ENCODE results near the gene MADCAM1.

The MADCAM1 gene

DNA sequence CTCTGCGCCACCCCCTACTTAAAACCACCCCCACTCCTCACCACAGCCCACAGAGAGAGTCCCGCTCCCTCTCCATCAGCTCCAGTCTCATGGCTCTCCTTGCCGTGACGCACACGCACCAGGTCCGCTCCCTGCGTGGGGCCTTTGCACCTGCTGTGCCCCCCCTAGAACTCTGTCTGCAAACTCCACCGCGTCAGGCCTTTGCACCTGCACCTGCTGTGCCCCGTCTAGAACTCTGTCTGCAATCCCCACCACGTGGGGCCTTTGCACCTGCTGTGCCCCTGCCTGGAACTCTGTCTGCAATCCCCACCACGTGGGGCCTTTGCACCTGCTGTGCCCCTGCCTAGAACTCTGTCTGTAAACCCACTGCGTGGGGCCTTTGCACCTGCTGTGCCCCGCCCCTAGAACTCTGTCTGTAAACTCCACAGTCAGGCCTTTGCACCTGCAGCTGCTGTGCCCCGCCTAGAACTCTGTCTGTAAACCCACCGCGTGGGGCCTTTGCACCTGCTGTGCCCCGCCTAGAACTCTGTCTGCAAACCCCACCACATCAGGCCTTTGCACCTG is 39.7 kb upstream of the MADCAM1 start:
- no peak overlapping the region for H3K27ac ChIP-seq (ENCODE audit: insufficient read depth, low read depth, low read length, poor library complexity, severe bottlenecking)
- H3K4me3 ChIP-seq (ENCODE audit: insufficient read depth, low read depth, low read length): no peak overlapping the region
- no peaks in the 10 kb centered on the region for H3K36me3 ChIP-seq (ENCODE audit: control insufficient read depth, insufficient read depth, low read length)
- H3K9me3 ChIP-seq (ENCODE audit: control insufficient read depth, low read length): no peaks in the 10 kb centered on the region
- no peaks in the 10 kb centered on the region for H3K4me1 ChIP-seq (ENCODE audit: control insufficient read depth, insufficient read depth, low read length)
- WGBS, 2 experiments: 85% methylated on average over 18 of the region's 18 CpGs
- peaks cover 16% of the 10 kb centered on the region for H3K27me3 ChIP-seq (ENCODE audit: control insufficient read depth, insufficient read depth, low read length, poor library complexity, severe bottlenecking)

DNA sequence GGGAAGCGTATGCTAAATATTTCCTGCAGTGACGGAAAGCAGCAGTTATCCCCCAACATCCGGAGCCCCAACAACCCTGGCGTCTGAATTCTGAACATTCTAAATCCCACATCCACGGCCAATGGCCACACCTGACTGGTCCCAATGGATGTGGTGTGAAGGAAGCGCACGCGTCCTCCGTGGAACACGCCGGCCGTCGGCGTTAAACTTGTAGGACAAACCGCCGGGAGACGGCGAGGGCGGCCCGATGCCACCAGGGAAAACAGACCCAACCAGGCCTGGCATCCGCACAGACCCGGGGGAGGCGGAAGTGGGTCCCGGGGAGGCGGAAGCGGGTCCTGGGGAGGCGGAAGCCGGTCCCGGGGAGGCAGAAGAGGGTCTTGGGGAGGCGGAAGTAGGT is 38.6 kb upstream of the MADCAM1 start:
- WGBS, 2 experiments: 94 to 95% methylated on average over 30 of the region's 30 CpGs
- Histone ChIP-seq H3K27ac (ENCODE audit: insufficient read depth, low read depth, low read length, poor library complexity, severe bottlenecking) (no peak overlapping the region), H3K4me1 (ENCODE audit: control insufficient read depth, insufficient read depth, low read length) (no peaks in the 10 kb centered on the region), H3K36me3 (ENCODE audit: control insufficient read depth, insufficient read depth, low read length) (no peaks in the 10 kb centered on the region), H3K4me3 (ENCODE audit: insufficient read depth, low read depth, low read length) (no peak overlapping the region), H3K27me3 (ENCODE audit: control insufficient read depth, insufficient read depth, low read length, poor library complexity, severe bottlenecking) (peaks cover 26% of the 10 kb centered on the region), H3K9me3 (ENCODE audit: control insufficient read depth, low read length) (no peaks in the 10 kb centered on the region)

GRCh38 chr19:458091-459042 is 37.9 kb upstream of the MADCAM1 start:
- no peaks in the 10 kb centered on the region for H3K4me1 ChIP-seq (ENCODE audit: control insufficient read depth, insufficient read depth, low read length)
- H3K9me3 ChIP-seq (ENCODE audit: control insufficient read depth, low read length): no peaks in the 10 kb centered on the region
- no peak overlapping the region for H3K4me3 ChIP-seq (ENCODE audit: insufficient read depth, low read depth, low read length)
- H3K27me3 ChIP-seq (ENCODE audit: control insufficient read depth, insufficient read depth, low read length, poor library complexity, severe bottlenecking): peaks cover 28% of the 10 kb centered on the region
- H3K36me3 ChIP-seq (ENCODE audit: control insufficient read depth, insufficient read depth, low read length): no peaks in the 10 kb centered on the region
- H3K27ac ChIP-seq (ENCODE audit: insufficient read depth, low read depth, low read length, poor library complexity, severe bottlenecking): no peak overlapping the region
- 96 to 97% methylated on average over 89 of the region's 89 CpGs for WGBS, 2 experiments

- H3K4me3 ChIP-seq (ENCODE audit: insufficient read depth, low read depth, low read length): peak overlapping the region; percentile 54
- no peak overlapping the region for H3K27ac ChIP-seq (ENCODE audit: insufficient read depth, low read depth, low read length, poor library complexity, severe bottlenecking)
- 2 to 3% methylated on average over 66 of the region's 66 CpGs for WGBS, 2 experiments
Measured at GRCh38 chr19:459724-460511, 36.4 kb upstream of the MADCAM1 start.

GRCh38 chr19:460877-461720 is 35.2 kb upstream of the MADCAM1 start, which contains the start of gene SHC2:
TSS of gene SHC2 (minus strand) at chr19:461033. CDS start at chr19:460996, 37 bp downstream.
- peak within 1 kb of the TSS; percentile 54 for H3K4me3 ChIP-seq (ENCODE audit: insufficient read depth, low read depth, low read length)
- H3K9me3 ChIP-seq (ENCODE audit: control insufficient read depth, low read length): no peaks in the 10 kb centered on the region
- no peaks in the 10 kb centered on the region for H3K4me1 ChIP-seq (ENCODE audit: control insufficient read depth, insufficient read depth, low read length)
- H3K36me3 ChIP-seq (ENCODE audit: control insufficient read depth, insufficient read depth, low read length): no peaks in the 10 kb centered on the region
- H3K27me3 ChIP-seq (ENCODE audit: control insufficient read depth, insufficient read depth, low read length, poor library complexity, severe bottlenecking): peaks cover 28% of the 10 kb centered on the region
- WGBS, 2 experiments: 1 to 2% methylated on average over 83 to 85 of the region's 85 CpGs
- no peak within 1 kb of the TSS for H3K27ac ChIP-seq (ENCODE audit: insufficient read depth, low read depth, low read length, poor library complexity, severe bottlenecking)

More at GRCh38 chr19:459724-460511, 36.4 kb upstream of the MADCAM1 start:
- no peaks in the 10 kb centered on the region for H3K36me3 ChIP-seq (ENCODE audit: control insufficient read depth, insufficient read depth, low read length)
- H3K4me1 ChIP-seq (ENCODE audit: control insufficient read depth, insufficient read depth, low read length): no peaks in the 10 kb centered on the region
- peaks cover 28% of the 10 kb centered on the region for H3K27me3 ChIP-seq (ENCODE audit: control insufficient read depth, insufficient read depth, low read length, poor library complexity, severe bottlenecking)
- no peaks in the 10 kb centered on the region for H3K9me3 ChIP-seq (ENCODE audit: control insufficient read depth, low read length)

- Histone ChIP-seq H3K27me3 (ENCODE audit: control insufficient read depth, insufficient read depth, low read length, poor library complexity, severe bottlenecking) (peaks cover 28% of the 10 kb centered on the region), H3K9me3 (ENCODE audit: control insufficient read depth, low read length) (no peaks in the 10 kb centered on the region), H3K27ac (ENCODE audit: insufficient read depth, low read depth, low read length, poor library complexity, severe bottlenecking) (no peak overlapping the region), H3K4me1 (ENCODE audit: control insufficient read depth, insufficient read depth, low read length) (no peaks in the 10 kb centered on the region), H3K36me3 (ENCODE audit: control insufficient read depth, insufficient read depth, low read length) (no peaks in the 10 kb centered on the region), H3K4me3 (ENCODE audit: insufficient read depth, low read depth, low read length) (peak overlapping the region; percentile 24)
- 9 to 10% methylated on average over 60 of the region's 60 CpGs for WGBS, 2 experiments
Measured at GRCh38 chr19:461721-462551, 34.4 kb upstream of the MADCAM1 start.

DNA sequence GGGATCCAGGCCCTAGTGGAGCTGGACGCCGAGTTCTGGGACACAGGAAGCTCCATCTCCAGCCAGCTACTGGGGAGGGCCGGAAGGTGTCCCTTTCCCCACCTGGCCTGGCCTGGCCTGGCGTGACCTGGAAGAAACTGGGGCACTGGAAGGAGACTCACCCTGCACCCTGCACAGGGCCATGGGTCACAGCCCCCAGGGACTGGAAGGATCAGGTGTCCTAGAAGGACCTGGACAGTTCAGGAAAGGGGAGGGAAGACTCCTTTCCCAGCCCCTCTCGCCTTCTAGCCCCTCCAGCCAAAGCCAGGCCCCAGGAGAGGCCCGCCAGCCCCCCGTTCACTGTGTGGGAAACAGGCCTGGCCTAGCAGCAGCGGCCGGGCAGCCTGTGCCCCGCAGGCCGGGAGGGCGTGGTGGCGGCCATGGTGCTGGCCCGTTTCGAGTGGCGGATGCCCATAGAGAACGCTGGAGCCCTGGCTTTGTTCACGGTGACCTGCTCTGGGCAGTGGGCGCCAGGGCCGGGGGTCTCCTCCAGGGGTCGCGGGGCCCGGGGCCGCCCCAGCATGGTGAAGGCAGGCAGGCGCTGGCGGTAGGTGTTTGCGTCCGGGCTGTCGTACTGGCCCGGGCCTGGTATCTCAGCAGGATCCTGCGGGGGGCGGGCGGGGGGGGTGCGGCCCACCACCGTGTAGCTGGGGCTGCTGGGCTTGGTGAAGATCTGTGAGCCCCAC is 32.6 kb upstream of the MADCAM1 start:
- Histone ChIP-seq H3K27me3 (ENCODE audit: control insufficient read depth, insufficient read depth, low read length, poor library complexity, severe bottlenecking) (peaks cover 28% of the 10 kb centered on the region), H3K4me3 (ENCODE audit: insufficient read depth, low read depth, low read length) (no peak overlapping the region), H3K9me3 (ENCODE audit: control insufficient read depth, low read length) (no peaks in the 10 kb centered on the region), H3K36me3 (ENCODE audit: control insufficient read depth, insufficient read depth, low read length) (no peaks in the 10 kb centered on the region), H3K27ac (ENCODE audit: insufficient read depth, low read depth, low read length, poor library complexity, severe bottlenecking) (no peak overlapping the region), H3K4me1 (ENCODE audit: control insufficient read depth, insufficient read depth, low read length) (no peaks in the 10 kb centered on the region)
- 92% methylated on average over 35 of the region's 35 CpGs for WGBS, 2 experiments

- Histone ChIP-seq H3K9me3 (ENCODE audit: control insufficient read depth, low read length) (no peaks in the 10 kb centered on the region), H3K27ac (ENCODE audit: insufficient read depth, low read depth, low read length, poor library complexity, severe bottlenecking) (no peak overlapping the region), H3K4me3 (ENCODE audit: insufficient read depth, low read depth, low read length) (no peak overlapping the region), H3K27me3 (ENCODE audit: control insufficient read depth, insufficient read depth, low read length, poor library complexity, severe bottlenecking) (peaks cover 28% of the 10 kb centered on the region), H3K36me3 (ENCODE audit: control insufficient read depth, insufficient read depth, low read length) (no peaks in the 10 kb centered on the region), H3K4me1 (ENCODE audit: control insufficient read depth, insufficient read depth, low read length) (no peaks in the 10 kb centered on the region)
- 95 to 96% methylated on average over 9 of the region's 9 CpGs for WGBS, 2 experiments
Measured at GRCh38 chr19:464208-464545, 32.1 kb upstream of the MADCAM1 start.
